CD14-positive monocyte (primary cell): ENCODE results near the gene NTNG1. TPM values are rescaled to one million over a fixed set of nuclear protein-coding genes. Genes with fewer than 3 reads are reported as not detected.

Experiments
- DNase-seq, 3 donors: peaks; one replicate each; pipeline ENCODE4 v3.0.0-alpha.2; 2011 to 2022
- H2AFZ ChIP-seq: 2 replicates; pipeline ENCODE4 v1.6.0; 2012; ENCODE audit warnings: mild to moderate bottlenecking, low read depth, low read length, inconsistent platforms; ENCODE audit not compliant: insufficient read depth, poor library complexity, severe bottlenecking
- H3K27ac ChIP-seq, 2 donors: 1 replicate in 1 of 2; 2 replicates in 1 of 2; pipeline ENCODE4 v1.5.1; 2012 to 2013; ENCODE audit warnings: low read length in 2 of 2, control low read depth in 1 of 2, inconsistent platforms in 1 of 2, low read depth in 1 of 2, mild to moderate bottlenecking in 1 of 2
- H3K27me3 ChIP-seq, 2 donors: one replicate each; pipeline versions ENCODE4 v1.6.0 to v1.6.1; 2011 to 2013; ENCODE audit warnings: low read length in 2 of 2; ENCODE audit not compliant: control insufficient read depth in 2 of 2, insufficient read depth in 2 of 2
- H3K36me3 ChIP-seq, 2 donors: replicated peaks in 1 of 2; 1 replicate in 1 of 2; 2 replicates in 1 of 2; pipeline versions ENCODE4 v1.5.1 to v1.6.1; 2012 to 2013; ENCODE audit warnings: low read length in 2 of 2, control low read depth in 1 of 2, inconsistent platforms in 1 of 2, mild to moderate bottlenecking in 1 of 2; ENCODE audit not compliant: insufficient read depth in 2 of 2, control insufficient read depth in 1 of 2
- H3K4me1 ChIP-seq, 2 donors: 1 replicate in 1 of 2; 2 replicates in 1 of 2; pipeline versions ENCODE4 v1.5.1 to v1.6.1; 2012 to 2013; ENCODE audit warnings: low read length in 2 of 2, control low read depth in 1 of 2, inconsistent platforms in 1 of 2, mild to moderate bottlenecking in 1 of 2, moderate library complexity in 1 of 2; ENCODE audit not compliant: insufficient read depth in 2 of 2, control insufficient read depth in 1 of 2
- H3K4me2 ChIP-seq: replicated peaks from 2 replicates; pipeline ENCODE3; 2012; ENCODE audit warnings: low read length, moderate library complexity, mild to moderate bottlenecking; ENCODE audit not compliant: poor library complexity, severe bottlenecking; ENCODE audit errors: extremely low read depth
- H3K4me3 ChIP-seq, 3 experiments: fragments of 200-600 bp in 1 of 3; sonication (generic) in 1 of 3; replicated peaks in 1 of 3; 1 replicate in 2 of 3; 2 replicates in 1 of 3; pipeline ENCODE4 v1.5.1; 2011 to 2013; ENCODE audit warnings: low read length in 3 of 3, mild to moderate bottlenecking in 3 of 3, control low read depth in 2 of 3, low read depth in 2 of 3, inconsistent platforms in 1 of 3, moderate library complexity in 1 of 3
- H3K79me2 ChIP-seq: 2 replicates; pipeline ENCODE4 v1.6.0; 2012; ENCODE audit warnings: mild to moderate bottlenecking, control low read depth, inconsistent platforms, low read length, moderate library complexity; ENCODE audit not compliant: insufficient read depth
- H3K9ac ChIP-seq: 2 replicates; pipeline ENCODE4 v1.6.0; 2017; ENCODE audit warnings: low read length, mild to moderate bottlenecking; ENCODE audit not compliant: insufficient read depth, poor library complexity, severe bottlenecking
- H3K9me3 ChIP-seq, 2 donors: replicated peaks in 1 of 2; 1 replicate in 1 of 2; 2 replicates in 1 of 2; pipeline versions ENCODE4 v1.5.1 to v1.6.1; 2012 to 2013; ENCODE audit warnings: low read length in 2 of 2, control low read depth in 1 of 2; ENCODE audit not compliant: control insufficient read depth in 1 of 2, insufficient read depth in 1 of 2
- H4K20me1 ChIP-seq: 2 replicates; pipeline ENCODE4 v1.6.0; 2012; ENCODE audit warnings: mild to moderate bottlenecking, low read length, control low read depth, moderate library complexity; ENCODE audit not compliant: insufficient read depth
- H3K27ac Mint-ChIP-seq, 7 donors: one replicate each; pipeline ENCODE4 v1.8.0; 2020; ENCODE audit warnings: mild to moderate bottlenecking in 7 of 7, mixed read lengths in 7 of 7, moderate library complexity in 6 of 7, inconsistent platforms in 2 of 7
- H3K27me3 Mint-ChIP-seq, 3 donors: one replicate each; pipeline ENCODE4 v1.8.0; 2021 to 2022; ENCODE audit warnings: low read depth in 3 of 3, mild to moderate bottlenecking in 3 of 3, mixed read lengths in 3 of 3, moderate library complexity in 3 of 3, inconsistent platforms in 1 of 3
- H3K36me3 Mint-ChIP-seq, 2 donors: one replicate each; pipeline ENCODE4 v1.8.0; 2020; ENCODE audit warnings: mixed read lengths in 2 of 2, inconsistent platforms in 1 of 2, mild to moderate bottlenecking in 1 of 2
- H3K4me1 Mint-ChIP-seq: one replicate; pipeline ENCODE4 v1.8.0; 2020; ENCODE audit warnings: mild to moderate bottlenecking, mixed read lengths
- H3K4me3 Mint-ChIP-seq, 2 donors: one replicate each; pipeline ENCODE4 v1.8.0; 2020; ENCODE audit warnings: mild to moderate bottlenecking in 2 of 2, mixed read lengths in 2 of 2, moderate library complexity in 1 of 2
- H3K9me3 Mint-ChIP-seq, 7 donors: one replicate each; pipeline ENCODE4 v1.8.0; 2020 to 2022; ENCODE audit warnings: mixed read lengths in 7 of 7, mild to moderate bottlenecking in 6 of 7, moderate library complexity in 6 of 7, inconsistent platforms in 2 of 7
- WGBS: methylation state at CpG from one replicate; pipeline ENCODE4 v1.1.5; 2013; ENCODE audit warnings: missing lambda C conversion rate; ENCODE audit not compliant: insufficient coverage; 5-methylcytosine and 5-hydroxymethylcytosine counted together
- intact Hi-C, 2 donors: fragments of 100-400 bp; cut with micrococcal nuclease; formaldehyde crosslinking; loops; one replicate each; pipeline versions ENCODE4 v1.15.0 to v1.15.1; 2023
- polyA plus RNA-seq, 3 donors: library from polyadenylated mRNA; depleted of rRNA in 1 of 3; unstranded in 2 of 3; stranded (reverse) in 1 of 3; fragments of 300-500 nt in 2 of 3; fragments of >200 nt in 1 of 3; fragmentation: Illumina TruSeq in 2 of 3; gene quantifications; 1 replicate in 2 of 3; 2 replicates in 1 of 3; pipeline ENCODE4 v1.2.3, GENCODE V29; 2012 to 2021
- TF ChIP-seq, protein P1 (sequence below): fragments of 200-600 bp; IDR thresholded peaks from one replicate; pipeline ENCODE4 v1.8.0; 2022; ENCODE audit warnings: antibody characterized with exemption, mild to moderate bottlenecking

The NTNG1 gene
- polyA plus RNA-seq, 3 donors, result not detected

DNA sequence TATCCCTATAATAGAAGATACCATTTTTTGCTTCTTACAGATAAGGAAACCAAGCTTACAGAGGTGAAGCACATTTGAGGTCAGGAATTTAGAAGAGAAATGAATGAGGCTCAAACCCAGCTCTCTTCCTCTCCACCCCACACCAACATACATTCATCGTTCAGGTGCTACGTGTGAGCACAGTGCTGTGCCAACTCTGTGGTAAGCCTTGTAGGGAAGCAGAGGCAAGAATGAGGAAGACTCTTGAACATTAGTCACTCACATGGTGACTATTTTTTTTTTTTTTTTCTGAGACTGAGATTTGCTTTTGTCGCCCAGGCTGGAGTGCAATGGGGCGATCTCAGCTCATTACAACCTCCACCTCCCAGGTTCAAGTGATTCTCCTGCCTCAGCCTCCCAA lies 314.0 kb downstream of the NTNG1 start:
- Mint-ChIP-seq H3K4me1 (peaks cover 13% of the 10 kb centered on the region), H3K4me3 (no peak overlapping the region), H3K27ac (peak overlapping the region in 1 of 7 donors; percentile 31), H3K27me3 (peaks cover 1 to 5% (median 2%) of the 10 kb centered on the region in 3 donors), H3K36me3 (no peaks in the 10 kb centered on the region), H3K9me3 (no peaks in the 10 kb centered on the region)
- no peaks in the 10 kb centered on the region for H4K20me1 ChIP-seq
- H3K9ac ChIP-seq, result no peak overlapping the region
- H3K4me3 ChIP-seq, result no peak overlapping the region
- no peaks in the 10 kb centered on the region for H3K79me2 ChIP-seq
- peak in 2 of 3 donors; percentile 18 to 43 for DNase-seq
- no peaks in the 10 kb centered on the region for H3K27me3 ChIP-seq
- no peaks in the 10 kb centered on the region for H3K9me3 ChIP-seq
- H2AFZ ChIP-seq, result no peak overlapping the region
- H3K36me3 ChIP-seq, result no peaks in the 10 kb centered on the region
- intact Hi-C loops, result no loop called here
- H3K4me1 ChIP-seq, result peaks cover 6 to 7% of the 10 kb centered on the region in 2 donors
- TF ChIP-seq, protein P1, sequence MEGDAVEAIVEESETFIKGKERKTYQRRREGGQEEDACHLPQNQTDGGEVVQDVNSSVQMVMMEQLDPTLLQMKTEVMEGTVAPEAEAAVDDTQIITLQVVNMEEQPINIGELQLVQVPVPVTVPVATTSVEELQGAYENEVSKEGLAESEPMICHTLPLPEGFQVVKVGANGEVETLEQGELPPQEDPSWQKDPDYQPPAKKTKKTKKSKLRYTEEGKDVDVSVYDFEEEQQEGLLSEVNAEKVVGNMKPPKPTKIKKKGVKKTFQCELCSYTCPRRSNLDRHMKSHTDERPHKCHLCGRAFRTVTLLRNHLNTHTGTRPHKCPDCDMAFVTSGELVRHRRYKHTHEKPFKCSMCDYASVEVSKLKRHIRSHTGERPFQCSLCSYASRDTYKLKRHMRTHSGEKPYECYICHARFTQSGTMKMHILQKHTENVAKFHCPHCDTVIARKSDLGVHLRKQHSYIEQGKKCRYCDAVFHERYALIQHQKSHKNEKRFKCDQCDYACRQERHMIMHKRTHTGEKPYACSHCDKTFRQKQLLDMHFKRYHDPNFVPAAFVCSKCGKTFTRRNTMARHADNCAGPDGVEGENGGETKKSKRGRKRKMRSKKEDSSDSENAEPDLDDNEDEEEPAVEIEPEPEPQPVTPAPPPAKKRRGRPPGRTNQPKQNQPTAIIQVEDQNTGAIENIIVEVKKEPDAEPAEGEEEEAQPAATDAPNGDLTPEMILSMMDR, result no peak
- H3K4me2 ChIP-seq, result no peak overlapping the region
- no CpG with 5 or more reads among the region's 4 CpGs for WGBS
- no peak overlapping the region for H3K27ac ChIP-seq

DNA sequence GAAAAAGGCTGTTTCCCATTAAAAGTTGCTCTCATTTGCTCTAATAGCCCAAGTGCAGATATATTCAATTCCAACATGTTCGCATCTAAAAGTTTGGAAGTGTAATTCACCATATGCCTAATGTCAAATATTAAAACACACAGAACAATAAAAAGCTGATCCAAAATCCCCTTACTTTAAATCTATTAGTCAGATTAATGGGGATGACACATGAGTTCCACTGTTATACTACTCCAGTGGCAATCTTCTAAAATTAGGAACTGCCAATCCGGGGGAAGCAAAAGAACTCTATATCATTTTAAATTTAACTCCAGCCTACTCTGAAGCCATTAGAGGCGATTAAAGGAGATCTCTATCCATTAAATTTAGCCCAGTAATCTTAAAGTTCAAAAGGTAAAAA lies 317.1 kb downstream of the NTNG1 start:
- H3K27me3 ChIP-seq, result no peaks in the 10 kb centered on the region
- H3K4me2 ChIP-seq, result no peak overlapping the region
- no peaks in the 10 kb centered on the region for H3K4me1 Mint-ChIP-seq
- no peaks in the 10 kb centered on the region for H3K79me2 ChIP-seq
- peaks cover 0 to 1% (median 0%) of the 10 kb centered on the region in 7 donors for H3K9me3 Mint-ChIP-seq
- H3K4me1 ChIP-seq, result no peaks in the 10 kb centered on the region
- peaks cover 2 to 7% (median 3%) of the 10 kb centered on the region in 3 donors for H3K27me3 Mint-ChIP-seq
- H3K36me3 ChIP-seq, result no peaks in the 10 kb centered on the region
- H3K4me3 Mint-ChIP-seq, result no peak overlapping the region
- no peak overlapping the region for H2AFZ ChIP-seq
- H3K9me3 ChIP-seq, result no peaks in the 10 kb centered on the region
- no peak overlapping the region for H3K27ac ChIP-seq
- WGBS, result no CpG with 5 or more reads among the region's 3 CpGs
- intact Hi-C loops, result no loop called here
- H3K9ac ChIP-seq, result no peak overlapping the region
- TF ChIP-seq, protein P1, result no peak
- DNase-seq, result no peak
- H3K36me3 Mint-ChIP-seq, result no peaks in the 10 kb centered on the region
- no peak overlapping the region for H3K27ac Mint-ChIP-seq
- H3K4me3 ChIP-seq, result no peak overlapping the region
- no peaks in the 10 kb centered on the region for H4K20me1 ChIP-seq
